GM10266 (cell line): Measurements from ENCODE around the gene CAMTA1.

Experiments used
- DNase-seq: peaks from one replicate; pipeline ENCODE4 v3.0.0; 2012; ENCODE audit errors: extremely low spot score
- TF ChIP-seq, protein P1 (sequence below): IDR thresholded peaks from 2 replicates; pipeline ENCODE4 v1.5.1; 2012; ENCODE audit warnings: mild to moderate bottlenecking, low read depth; ENCODE audit not compliant: control insufficient read depth, insufficient read depth; ENCODE audit errors: missing control alignments

The CAMTA1 gene

DNA sequence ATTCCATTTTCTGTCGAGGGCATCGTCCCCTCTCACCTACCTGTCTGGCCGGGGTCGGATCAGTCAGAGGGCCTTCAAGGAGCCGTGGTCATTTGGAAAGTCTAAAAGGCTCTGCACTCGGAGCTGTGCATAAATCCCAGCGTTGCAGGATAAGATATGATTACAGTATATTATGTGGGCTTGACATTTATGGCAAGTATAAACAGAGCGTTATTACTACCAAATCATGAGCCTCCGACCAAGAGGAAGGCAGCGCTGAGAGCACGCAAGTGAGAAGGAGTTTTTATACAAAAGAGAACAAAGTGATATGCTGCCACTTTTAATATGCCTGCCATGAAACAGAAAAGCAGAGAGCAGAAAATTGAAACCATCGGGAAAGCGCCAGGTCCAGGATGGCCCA, 566.4 kb downstream of the CAMTA1 start:
- TF ChIP-seq, protein P1, sequence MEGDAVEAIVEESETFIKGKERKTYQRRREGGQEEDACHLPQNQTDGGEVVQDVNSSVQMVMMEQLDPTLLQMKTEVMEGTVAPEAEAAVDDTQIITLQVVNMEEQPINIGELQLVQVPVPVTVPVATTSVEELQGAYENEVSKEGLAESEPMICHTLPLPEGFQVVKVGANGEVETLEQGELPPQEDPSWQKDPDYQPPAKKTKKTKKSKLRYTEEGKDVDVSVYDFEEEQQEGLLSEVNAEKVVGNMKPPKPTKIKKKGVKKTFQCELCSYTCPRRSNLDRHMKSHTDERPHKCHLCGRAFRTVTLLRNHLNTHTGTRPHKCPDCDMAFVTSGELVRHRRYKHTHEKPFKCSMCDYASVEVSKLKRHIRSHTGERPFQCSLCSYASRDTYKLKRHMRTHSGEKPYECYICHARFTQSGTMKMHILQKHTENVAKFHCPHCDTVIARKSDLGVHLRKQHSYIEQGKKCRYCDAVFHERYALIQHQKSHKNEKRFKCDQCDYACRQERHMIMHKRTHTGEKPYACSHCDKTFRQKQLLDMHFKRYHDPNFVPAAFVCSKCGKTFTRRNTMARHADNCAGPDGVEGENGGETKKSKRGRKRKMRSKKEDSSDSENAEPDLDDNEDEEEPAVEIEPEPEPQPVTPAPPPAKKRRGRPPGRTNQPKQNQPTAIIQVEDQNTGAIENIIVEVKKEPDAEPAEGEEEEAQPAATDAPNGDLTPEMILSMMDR, result no peak
- DNase-seq, result no peak

DNA sequence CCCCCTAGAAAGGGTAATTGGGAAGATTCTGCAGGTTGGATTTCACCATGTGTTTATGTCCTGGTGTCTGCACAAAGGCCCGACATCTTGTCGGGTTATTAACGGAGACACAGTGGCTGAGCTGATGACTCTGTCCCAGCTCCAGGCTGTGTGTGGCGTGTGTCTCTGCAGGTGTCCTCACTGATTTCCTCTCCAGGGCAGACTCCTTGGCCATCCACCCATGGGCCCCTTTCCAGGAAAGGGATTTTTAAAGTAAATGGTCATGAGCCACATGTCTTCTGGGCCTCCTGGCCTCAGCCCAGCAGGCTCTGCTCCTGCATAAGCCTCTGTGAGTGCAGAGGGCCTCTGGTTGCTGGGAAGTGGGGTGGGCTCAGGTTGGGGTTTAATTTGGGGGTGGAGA, 567.1 kb downstream of the CAMTA1 start:
- DNase-seq, result no peak

DNA sequence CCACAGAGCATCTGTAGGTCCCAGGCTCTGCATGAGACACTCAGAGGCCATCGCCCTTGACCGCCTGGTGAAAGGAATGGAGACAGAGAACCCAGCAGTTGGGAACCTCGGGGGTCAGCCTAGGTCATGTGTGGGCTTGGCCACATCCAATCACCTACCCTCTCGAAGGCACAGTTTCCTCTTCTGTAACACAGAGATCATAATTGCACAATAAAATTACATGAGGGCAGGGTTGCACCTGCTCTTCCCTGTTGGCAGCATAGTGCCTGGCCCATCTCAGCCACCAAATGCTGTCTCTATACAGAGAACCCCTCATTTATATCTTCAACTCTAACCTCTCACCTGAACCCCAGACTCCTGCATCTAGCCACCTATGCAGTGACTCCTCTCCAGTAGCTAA, 567.7 kb downstream of the CAMTA1 start:
- TF ChIP-seq, protein P1, result no peak
- DNase-seq, result no peak

More for the DNA sequence above, 567.1 kb downstream of the CAMTA1 start:
- TF ChIP-seq, protein P1, result no peak

DNA sequence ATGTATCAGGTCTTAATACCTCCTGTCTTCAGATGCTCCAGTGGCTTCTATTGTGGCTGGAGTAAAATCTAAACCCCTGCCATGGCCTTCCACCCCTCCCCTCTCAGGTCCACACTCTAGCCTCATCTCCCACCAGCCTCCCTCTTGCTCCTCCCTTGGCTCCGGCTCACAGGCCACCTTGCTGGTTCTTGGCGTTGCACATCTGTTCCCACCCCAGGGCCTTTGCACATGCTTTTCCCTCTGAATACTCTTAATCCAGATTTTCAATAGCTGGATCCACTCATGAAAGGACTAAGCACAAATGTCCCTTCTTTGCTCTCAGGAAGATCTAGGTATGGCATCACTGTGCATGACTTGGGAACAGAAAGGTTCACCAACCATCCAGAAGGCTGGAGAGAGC, 570.4 kb downstream of the CAMTA1 start:
- TF ChIP-seq, protein P1, result no peak
- DNase-seq, result no peak

DNA sequence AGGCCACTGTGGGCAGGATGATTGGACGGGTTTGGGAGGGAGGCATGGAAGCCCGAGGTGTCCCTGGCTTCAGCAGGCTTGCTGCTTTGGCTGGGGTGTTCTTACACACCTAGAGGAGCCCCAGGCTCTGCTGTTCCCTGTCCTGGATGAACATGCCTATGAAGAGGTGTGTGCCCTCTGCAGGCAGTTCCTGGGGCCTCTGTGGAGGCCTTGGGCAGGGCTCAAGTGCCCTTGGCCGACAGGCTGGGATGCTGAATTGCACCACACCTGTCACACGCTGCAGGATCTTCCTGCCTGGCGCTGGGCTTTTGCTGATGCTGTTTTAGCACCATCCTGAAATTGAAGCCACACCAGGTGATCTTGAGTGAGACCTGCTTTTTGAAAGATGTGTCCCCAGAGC, 570.8 kb downstream of the CAMTA1 start:
- no peak for DNase-seq
- TF ChIP-seq, protein P1, result no peak

DNA sequence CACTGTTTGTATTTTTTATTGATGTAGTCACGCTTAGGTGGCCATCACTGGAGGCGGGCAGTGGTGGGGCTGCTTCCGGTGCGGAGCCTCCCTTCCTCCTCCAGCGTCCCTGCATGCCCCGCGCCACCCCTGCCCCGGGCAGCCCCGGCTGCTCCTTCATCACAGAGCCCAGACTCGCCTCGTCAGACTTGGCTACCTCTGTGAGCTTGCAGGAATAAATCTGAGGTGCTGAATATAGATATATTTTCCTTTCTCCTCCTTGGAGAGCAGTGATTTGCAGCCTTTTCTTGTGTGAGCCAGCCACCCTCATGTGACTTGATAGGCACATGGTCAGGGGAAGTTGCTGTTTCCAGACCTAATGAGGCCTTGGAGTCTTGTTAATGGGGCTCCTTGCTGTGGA, 573.2 kb downstream of the CAMTA1 start:
- TF ChIP-seq, protein P1, result no peak
- no peak for DNase-seq

DNA sequence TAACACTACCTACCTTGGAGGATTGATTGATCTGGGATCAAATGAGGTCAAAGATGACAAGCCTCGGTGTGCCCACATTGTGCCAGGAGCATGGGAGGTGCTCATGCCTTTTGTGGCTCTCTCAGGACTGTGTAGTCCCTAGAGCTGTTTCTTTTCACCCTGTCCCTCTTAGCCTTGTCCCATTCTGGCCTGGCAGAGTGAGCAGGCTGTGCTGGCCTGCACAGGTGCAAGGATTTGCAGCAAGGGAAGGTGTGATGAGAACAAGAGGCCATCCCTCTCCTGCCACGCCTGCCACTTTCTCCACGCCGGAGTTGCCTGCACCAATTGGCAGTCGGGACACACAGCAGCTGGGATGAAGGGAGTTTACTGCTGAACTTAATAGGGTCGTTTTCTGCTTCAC, 575.3 kb downstream of the CAMTA1 start:
- no peak for DNase-seq
- TF ChIP-seq, protein P1, result no peak
